SU-DHL-6 (cell line): Measurements from ENCODE around the gene RAB37.

Source experiments
- H2AFZ ChIP-seq: fragments of 200-600 bp; sonication (generic); 2 replicates; pipeline ENCODE4 v1.6.1; 2014; ENCODE audit warnings: low read depth, mild to moderate bottlenecking, moderate library complexity, mixed read lengths, antibody characterized with exemption, low read length; ENCODE audit not compliant: severe bottlenecking
- H3F3A ChIP-seq: fragments of 200-600 bp; shearing (Covaris generic); 2 replicates; pipeline ENCODE4 v1.6.0; 2016; ENCODE audit warnings: antibody characterized with exemption, mild to moderate bottlenecking; ENCODE audit not compliant: insufficient read depth
- H3K27ac ChIP-seq: fragments of 200-600 bp; sonication (generic); 2 replicates; pipeline ENCODE4 v1.5.1; 2016; ENCODE audit warnings: low read depth, mild to moderate bottlenecking, low read length, moderate library complexity, mixed read lengths
- H3K27me3 ChIP-seq: fragments of 200-600 bp; sonication (generic), shearing (Covaris generic); 2 replicates; pipeline ENCODE4 v1.6.0; 2014; ENCODE audit warnings: mild to moderate bottlenecking, low read length
- H3K36me3 ChIP-seq: fragments of 200-600 bp; sonication (generic); 2 replicates; pipeline ENCODE4 v1.6.1; 2014; ENCODE audit warnings: mild to moderate bottlenecking, low read length, mixed read lengths
- H3K4me2 ChIP-seq: fragments of 300-600, 200-600 bp; shearing (Covaris generic), sonication (generic); 2 replicates; pipeline ENCODE4 v1.6.0; 2014; ENCODE audit warnings: low read length, low read depth, mild to moderate bottlenecking; ENCODE audit not compliant: poor library complexity, severe bottlenecking
- H3K4me3 ChIP-seq: fragments of 200-600 bp; sonication (generic); 2 replicates; pipeline ENCODE4 v1.5.1; 2014; ENCODE audit warnings: antibody characterized with exemption, low read length, mild to moderate bottlenecking, mixed read lengths; ENCODE audit not compliant: insufficient read depth, poor library complexity, severe bottlenecking
- H3K79me2 ChIP-seq: fragments of 200-600 bp; sonication (generic); 2 replicates; pipeline ENCODE4 v1.6.1; 2014; ENCODE audit warnings: mild to moderate bottlenecking, low read length, moderate library complexity; ENCODE audit not compliant: insufficient read depth
- H3K9ac ChIP-seq: fragments of 200-600 bp; sonication (generic); 2 replicates; pipeline ENCODE4 v1.7.0; 2014; ENCODE audit warnings: mild to moderate bottlenecking, low read length
- H3K9me2 ChIP-seq: fragments of 200-600 bp; sonication (generic); replicated peaks from 2 replicates; pipeline ENCODE4 v1.6.1; 2014; ENCODE audit warnings: low read length; ENCODE audit not compliant: insufficient read depth
- H3K9me3 ChIP-seq: fragments of 200-600 bp; sonication (generic); 2 replicates; pipeline ENCODE4 v1.6.1; 2014; ENCODE audit warnings: low read length, mixed read lengths; ENCODE audit not compliant: insufficient read depth
- H4K20me1 ChIP-seq: fragments of 200-600 bp; sonication (generic); 2 replicates; pipeline ENCODE4 v1.6.1; 2014; ENCODE audit warnings: low read depth, mild to moderate bottlenecking, antibody characterized with exemption, low read length, moderate library complexity, mixed read lengths
- EZH2phosphoT487 ChIP-seq: fragments of 200-600 bp; sonication (generic), shearing (Covaris generic); conservative IDR thresholded peaks from 2 replicates; pipeline ENCODE4 v1.6.1; 2018; ENCODE audit warnings: mild to moderate bottlenecking, antibody characterized with exemption, low read length, moderate library complexity, mixed read lengths
- TF ChIP-seq, protein P1 (sequence below): fragments of 200-600 bp; sonication (generic); IDR thresholded peaks from one replicate; pipeline ENCODE4 v1.5.1; 2017; ENCODE audit warnings: antibody characterized with exemption, mild to moderate bottlenecking, low read length, moderate library complexity; ENCODE audit not compliant: insufficient read depth, poor library complexity, severe bottlenecking

The RAB37 gene

DNA sequence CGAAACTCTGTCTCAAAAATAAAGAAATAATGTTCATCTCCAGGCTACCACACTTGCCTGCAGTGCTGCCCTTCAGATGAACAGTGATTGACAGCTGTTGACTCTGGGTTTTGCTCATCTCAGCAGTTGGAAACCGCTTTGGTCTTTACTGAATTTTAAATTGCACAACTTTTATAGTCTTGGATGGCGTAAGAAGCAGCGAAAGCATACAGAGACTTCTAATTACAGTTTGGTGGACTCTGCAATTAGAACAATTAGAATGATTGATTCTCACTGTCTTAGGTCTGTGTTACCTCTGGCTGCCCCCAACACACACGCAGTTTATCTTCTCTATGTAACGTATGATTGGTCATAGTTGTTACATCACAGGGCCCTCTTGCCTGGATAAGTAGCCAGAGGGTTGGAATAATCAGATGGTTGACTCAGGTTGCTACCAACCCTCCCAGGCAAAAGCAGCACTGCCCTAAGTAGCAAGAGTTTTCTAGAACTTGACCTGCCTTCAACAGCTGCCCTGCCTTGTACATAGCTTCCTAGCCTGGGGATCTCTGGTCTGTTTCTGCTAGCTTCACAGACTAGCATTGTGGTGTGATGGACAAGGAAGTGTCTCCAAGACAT, 41.0 kb downstream of the RAB37 start:
- H3K36me3 ChIP-seq: no peaks in the 10 kb centered on the region
- H3K4me3 ChIP-seq: no peak overlapping the region
- H4K20me1 ChIP-seq: no peaks in the 10 kb centered on the region
- H3K9ac ChIP-seq: no peak overlapping the region
- no peaks in the 10 kb centered on the region for H3K27me3 ChIP-seq
- TF ChIP-seq, protein P1, sequence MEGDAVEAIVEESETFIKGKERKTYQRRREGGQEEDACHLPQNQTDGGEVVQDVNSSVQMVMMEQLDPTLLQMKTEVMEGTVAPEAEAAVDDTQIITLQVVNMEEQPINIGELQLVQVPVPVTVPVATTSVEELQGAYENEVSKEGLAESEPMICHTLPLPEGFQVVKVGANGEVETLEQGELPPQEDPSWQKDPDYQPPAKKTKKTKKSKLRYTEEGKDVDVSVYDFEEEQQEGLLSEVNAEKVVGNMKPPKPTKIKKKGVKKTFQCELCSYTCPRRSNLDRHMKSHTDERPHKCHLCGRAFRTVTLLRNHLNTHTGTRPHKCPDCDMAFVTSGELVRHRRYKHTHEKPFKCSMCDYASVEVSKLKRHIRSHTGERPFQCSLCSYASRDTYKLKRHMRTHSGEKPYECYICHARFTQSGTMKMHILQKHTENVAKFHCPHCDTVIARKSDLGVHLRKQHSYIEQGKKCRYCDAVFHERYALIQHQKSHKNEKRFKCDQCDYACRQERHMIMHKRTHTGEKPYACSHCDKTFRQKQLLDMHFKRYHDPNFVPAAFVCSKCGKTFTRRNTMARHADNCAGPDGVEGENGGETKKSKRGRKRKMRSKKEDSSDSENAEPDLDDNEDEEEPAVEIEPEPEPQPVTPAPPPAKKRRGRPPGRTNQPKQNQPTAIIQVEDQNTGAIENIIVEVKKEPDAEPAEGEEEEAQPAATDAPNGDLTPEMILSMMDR: no peak
- TF ChIP-seq EZH2phosphoT487: no peak
- no peak overlapping the region for H2AFZ ChIP-seq
- no peak overlapping the region for H3K27ac ChIP-seq
- peaks cover 9% of the 10 kb centered on the region; the same call in 1 of the 2 replicates for H3F3A ChIP-seq
- peaks cover 23% of the 10 kb centered on the region for H3K79me2 ChIP-seq
- no peaks in the 10 kb centered on the region for H3K9me2 ChIP-seq
- no peak overlapping the region for H3K4me2 ChIP-seq
- no peaks in the 10 kb centered on the region for H3K9me3 ChIP-seq

DNA sequence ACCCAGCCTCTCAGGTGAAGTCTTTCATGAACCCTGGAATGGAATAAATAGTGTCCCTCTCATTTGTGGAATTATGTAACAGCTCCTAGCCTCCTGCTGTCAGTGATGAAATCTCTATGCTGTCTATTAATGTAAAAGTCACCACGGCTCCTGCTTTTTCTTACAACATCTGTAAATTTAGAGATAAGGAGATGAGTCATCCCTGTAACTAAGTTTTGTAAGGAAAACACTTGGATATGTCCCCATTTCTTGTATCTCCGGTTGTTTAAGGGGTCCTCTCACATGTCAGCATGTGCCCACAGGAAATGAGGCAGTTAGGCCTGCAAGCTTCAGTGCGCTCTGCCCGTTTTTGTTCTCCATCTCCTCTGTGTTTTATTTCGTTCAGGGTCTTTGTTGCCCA, 41.9 kb downstream of the RAB37 start:
- Histone ChIP-seq H3K27ac (no peak overlapping the region), H3K36me3 (no peaks in the 10 kb centered on the region), H3K9me2 (no peaks in the 10 kb centered on the region), H3K4me2 (no peak overlapping the region), H3K9ac (no peak overlapping the region), H3F3A (peaks cover 9% of the 10 kb centered on the region; the same call in 1 of the 2 replicates), H3K79me2 (peaks cover 23% of the 10 kb centered on the region), H2AFZ (no peak overlapping the region), H4K20me1 (no peaks in the 10 kb centered on the region), H3K27me3 (no peaks in the 10 kb centered on the region), H3K4me3 (no peak overlapping the region), H3K9me3 (no peaks in the 10 kb centered on the region)
- TF ChIP-seq, protein P1: no peak
- no peak for TF ChIP-seq EZH2phosphoT487

DNA sequence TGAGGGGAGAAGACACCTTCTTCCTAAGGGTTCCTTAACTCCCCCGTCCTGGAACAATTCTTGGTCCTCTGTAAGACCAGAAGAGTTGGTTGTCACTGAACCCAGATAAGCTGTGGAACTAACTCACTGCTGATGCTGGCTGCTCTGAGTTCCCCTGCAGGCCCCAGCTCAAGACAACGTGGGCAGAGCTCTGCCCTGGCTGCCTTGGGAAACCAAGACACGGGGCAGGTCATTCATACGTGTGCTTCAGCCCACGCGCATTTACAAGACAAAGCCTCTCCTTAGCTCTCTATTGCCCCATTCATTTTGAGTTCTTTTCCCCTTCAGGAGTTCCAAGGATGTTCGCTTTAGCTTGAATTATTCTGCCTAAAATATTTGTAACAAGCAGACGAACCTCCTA, 42.4 kb downstream of the RAB37 start:
- H3K9me2 ChIP-seq: no peaks in the 10 kb centered on the region
- H4K20me1 ChIP-seq: no peaks in the 10 kb centered on the region
- H3K27ac ChIP-seq: no peak overlapping the region
- H3K79me2 ChIP-seq: peaks cover 23% of the 10 kb centered on the region
- no peak overlapping the region for H3K9ac ChIP-seq
- peaks cover 9% of the 10 kb centered on the region; the same call in 1 of the 2 replicates for H3F3A ChIP-seq
- no peaks in the 10 kb centered on the region for H3K36me3 ChIP-seq
- no peak overlapping the region for H2AFZ ChIP-seq
- no peak overlapping the region for H3K4me3 ChIP-seq
- H3K4me2 ChIP-seq: no peak overlapping the region
- H3K9me3 ChIP-seq: no peaks in the 10 kb centered on the region
- no peaks in the 10 kb centered on the region for H3K27me3 ChIP-seq
- TF ChIP-seq, protein P1: no peak
- no peak for TF ChIP-seq EZH2phosphoT487
